Measurements from ENCODE around the gene THEMIS. TPM values are rescaled to one million over a fixed set of nuclear protein-coding genes. Genes with fewer than 3 reads are reported as not detected.
"Not testable (repeated sequence)": the region's sequence is repeated elsewhere in the genome, so short reads cannot be mapped to it uniquely, and the experiment has no call there.

The THEMIS gene
- total RNA-seq, 2 donors from 2014 or later = 53.9 to 64.7 TPM

GRCh38 chr6:127706216-127706615, 194.6 kb downstream of the THEMIS start:
- H3K27me3 Mint-ChIP-seq = no peaks in the 10 kb centered on the region
- DNase-seq (no peak), ATAC-seq (no peak)
- H3K9me3 ChIP-seq (ENCODE audit: control insufficient read depth, low read length, poor library complexity, severe bottlenecking) = no peaks in the 10 kb centered on the region
- no peak overlapping the region for H3K27ac Mint-ChIP-seq
- no peak overlapping the region for H3K4me3 Mint-ChIP-seq
- peaks cover 12% of the 10 kb centered on the region for H3K36me3 Mint-ChIP-seq (ENCODE audit: low read depth)
- no peaks in the 10 kb centered on the region for H3K4me1 Mint-ChIP-seq

- no peak overlapping the region for H3K27ac Mint-ChIP-seq
- H3K4me3 Mint-ChIP-seq = no peak overlapping the region
- H3K9me3 ChIP-seq (ENCODE audit: control insufficient read depth, low read length, poor library complexity, severe bottlenecking) = no peaks in the 10 kb centered on the region
- H3K36me3 Mint-ChIP-seq (ENCODE audit: low read depth) = peaks cover 16% of the 10 kb centered on the region
- no peak for DNase-seq
- ATAC-seq = no peak
- H3K27me3 Mint-ChIP-seq = no peaks in the 10 kb centered on the region
- no peaks in the 10 kb centered on the region for H3K4me1 Mint-ChIP-seq
Observed at GRCh38 chr6:127695108-127695507, 205.8 kb downstream of the THEMIS start.

GRCh38 chr6:127691146-127691545, 209.7 kb downstream of the THEMIS start:
- no peaks in the 10 kb centered on the region for H3K9me3 ChIP-seq (ENCODE audit: control insufficient read depth, low read length, poor library complexity, severe bottlenecking)
- H3K27me3 Mint-ChIP-seq = no peaks in the 10 kb centered on the region
- peaks cover 7% of the 10 kb centered on the region for H3K36me3 Mint-ChIP-seq (ENCODE audit: low read depth)
- H3K4me1 Mint-ChIP-seq = no peaks in the 10 kb centered on the region
- no peak overlapping the region for H3K4me3 Mint-ChIP-seq
- ATAC-seq (no peak), DNase-seq (no peak)
- H3K27ac Mint-ChIP-seq = no peak overlapping the region

- H3K4me1 Mint-ChIP-seq = no peaks in the 10 kb centered on the region
- H3K27me3 Mint-ChIP-seq = no peaks in the 10 kb centered on the region
- ATAC-seq (no peak), DNase-seq (no peak)
- no peak overlapping the region for H3K4me3 Mint-ChIP-seq
- H3K36me3 Mint-ChIP-seq (ENCODE audit: low read depth) = peaks cover 5% of the 10 kb centered on the region
- no peak overlapping the region for H3K27ac Mint-ChIP-seq
- no peaks in the 10 kb centered on the region for H3K9me3 ChIP-seq (ENCODE audit: control insufficient read depth, low read length, poor library complexity, severe bottlenecking)
Observed at GRCh38 chr6:127690588-127690987, 210.3 kb downstream of the THEMIS start.

- Mint-ChIP-seq H3K4me1 (no peaks in the 10 kb centered on the region), H3K27me3 (no peaks in the 10 kb centered on the region), H3K36me3 (ENCODE audit: low read depth) (peaks cover 5% of the 10 kb centered on the region), H3K27ac (no peak overlapping the region), H3K4me3 (no peak overlapping the region)
- DNase-seq (no peak), ATAC-seq (no peak)
- no peaks in the 10 kb centered on the region for H3K9me3 ChIP-seq (ENCODE audit: control insufficient read depth, low read length, poor library complexity, severe bottlenecking)
Observed at GRCh38 chr6:127690092-127690491, 210.8 kb downstream of the THEMIS start.

GRCh38 chr6:127687490-127687889, 213.4 kb downstream of the THEMIS start:
- ATAC-seq; H3K4me3 Mint-ChIP-seq; H3K27me3 Mint-ChIP-seq; H3K4me1 Mint-ChIP-seq; DNase-seq; H3K9me3 ChIP-seq (ENCODE audit: control insufficient read depth, low read length, poor library complexity, severe bottlenecking); H3K27ac Mint-ChIP-seq; H3K36me3 Mint-ChIP-seq (ENCODE audit: low read depth): not testable (repeated sequence)

- H3K36me3 Mint-ChIP-seq (ENCODE audit: low read depth) = no peaks in the 10 kb centered on the region
Observed at GRCh38 chr6:127686084-127686483, 214.8 kb downstream of the THEMIS start.

GRCh38 chr6:127684501-127684900, 216.4 kb downstream of the THEMIS start:
- H3K4me1 Mint-ChIP-seq = no peaks in the 10 kb centered on the region
- no peaks in the 10 kb centered on the region for H3K9me3 ChIP-seq (ENCODE audit: control insufficient read depth, low read length, poor library complexity, severe bottlenecking)
- ATAC-seq = no peak
- H3K36me3 Mint-ChIP-seq (ENCODE audit: low read depth) = no peaks in the 10 kb centered on the region
- no peak overlapping the region for H3K27ac Mint-ChIP-seq
- no peak for DNase-seq
- no peak overlapping the region for H3K4me3 Mint-ChIP-seq
- H3K27me3 Mint-ChIP-seq = no peaks in the 10 kb centered on the region

More at GRCh38 chr6:127686084-127686483, 214.8 kb downstream of the THEMIS start:
- H3K9me3 ChIP-seq (ENCODE audit: control insufficient read depth, low read length, poor library complexity, severe bottlenecking) = no peaks in the 10 kb centered on the region
- no peaks in the 10 kb centered on the region for H3K27me3 Mint-ChIP-seq
- no peak overlapping the region for H3K27ac Mint-ChIP-seq
- H3K4me1 Mint-ChIP-seq = no peaks in the 10 kb centered on the region
- no peak overlapping the region for H3K4me3 Mint-ChIP-seq
- DNase-seq (no peak), ATAC-seq (no peak)

All from T-helper 17 cell (primary cell).